Measurements from ENCODE around the gene HSD17B8.

The HSD17B8 gene

GRCh38 chr6:33195304-33196165 lies 8.9 kb upstream of the HSD17B8 start:
- TF ChIP-seq, protein P1, sequence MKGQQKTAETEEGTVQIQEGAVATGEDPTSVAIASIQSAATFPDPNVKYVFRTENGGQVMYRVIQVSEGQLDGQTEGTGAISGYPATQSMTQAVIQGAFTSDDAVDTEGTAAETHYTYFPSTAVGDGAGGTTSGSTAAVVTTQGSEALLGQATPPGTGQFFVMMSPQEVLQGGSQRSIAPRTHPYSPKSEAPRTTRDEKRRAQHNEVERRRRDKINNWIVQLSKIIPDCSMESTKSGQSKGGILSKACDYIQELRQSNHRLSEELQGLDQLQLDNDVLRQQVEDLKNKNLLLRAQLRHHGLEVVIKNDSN (IDR thresholded peaks at IDR 0.05), result no peak
- TF ChIP-seq, protein P2, sequence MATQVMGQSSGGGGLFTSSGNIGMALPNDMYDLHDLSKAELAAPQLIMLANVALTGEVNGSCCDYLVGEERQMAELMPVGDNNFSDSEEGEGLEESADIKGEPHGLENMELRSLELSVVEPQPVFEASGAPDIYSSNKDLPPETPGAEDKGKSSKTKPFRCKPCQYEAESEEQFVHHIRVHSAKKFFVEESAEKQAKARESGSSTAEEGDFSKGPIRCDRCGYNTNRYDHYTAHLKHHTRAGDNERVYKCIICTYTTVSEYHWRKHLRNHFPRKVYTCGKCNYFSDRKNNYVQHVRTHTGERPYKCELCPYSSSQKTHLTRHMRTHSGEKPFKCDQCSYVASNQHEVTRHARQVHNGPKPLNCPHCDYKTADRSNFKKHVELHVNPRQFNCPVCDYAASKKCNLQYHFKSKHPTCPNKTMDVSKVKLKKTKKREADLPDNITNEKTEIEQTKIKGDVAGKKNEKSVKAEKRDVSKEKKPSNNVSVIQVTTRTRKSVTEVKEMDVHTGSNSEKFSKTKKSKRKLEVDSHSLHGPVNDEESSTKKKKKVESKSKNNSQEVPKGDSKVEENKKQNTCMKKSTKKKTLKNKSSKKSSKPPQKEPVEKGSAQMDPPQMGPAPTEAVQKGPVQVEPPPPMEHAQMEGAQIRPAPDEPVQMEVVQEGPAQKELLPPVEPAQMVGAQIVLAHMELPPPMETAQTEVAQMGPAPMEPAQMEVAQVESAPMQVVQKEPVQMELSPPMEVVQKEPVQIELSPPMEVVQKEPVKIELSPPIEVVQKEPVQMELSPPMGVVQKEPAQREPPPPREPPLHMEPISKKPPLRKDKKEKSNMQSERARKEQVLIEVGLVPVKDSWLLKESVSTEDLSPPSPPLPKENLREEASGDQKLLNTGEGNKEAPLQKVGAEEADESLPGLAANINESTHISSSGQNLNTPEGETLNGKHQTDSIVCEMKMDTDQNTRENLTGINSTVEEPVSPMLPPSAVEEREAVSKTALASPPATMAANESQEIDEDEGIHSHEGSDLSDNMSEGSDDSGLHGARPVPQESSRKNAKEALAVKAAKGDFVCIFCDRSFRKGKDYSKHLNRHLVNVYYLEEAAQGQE (IDR thresholded peaks at IDR 0.05; ENCODE audit: low read depth), result peak; percentile 85
- TF ChIP-seq CREB1 (IDR thresholded peaks at IDR 0.05; ENCODE audit: low read depth), result no peak
- no peak for TF ChIP-seq FOXM1 (IDR thresholded peaks at IDR 0.05; ENCODE audit: borderline replicate concordance, low read depth)
- TF ChIP-seq CEBPB (IDR thresholded peaks at IDR 0.05), result no peak
- no peak for TF ChIP-seq EP300 (IDR thresholded peaks at IDR 0.05; ENCODE audit: borderline replicate concordance)
- TF ChIP-seq RAD21 (IDR thresholded peaks at IDR 0.05; ENCODE audit: low read depth), result no peak
- TF ChIP-seq TAF1 (IDR thresholded peaks at IDR 0.05; ENCODE audit: low read depth), result no peak
- TF ChIP-seq NFIC (IDR thresholded peaks at IDR 0.05), result peak; percentile 48; the same call in 1 of the 2 replicates
- no peak for TF ChIP-seq MAX (IDR thresholded peaks at IDR 0.05)
- TF ChIP-seq TEAD4 (IDR thresholded peaks at IDR 0.05), result 0 out of 2 replicates have a peak, but pooled peaks have one; percentile 5
- no peak for TF ChIP-seq TCF12 (IDR thresholded peaks at IDR 0.05; ENCODE audit: low read depth)
- TF ChIP-seq YY1 (IDR thresholded peaks at IDR 0.05; ENCODE audit: low read depth), result 0 out of 2 replicates have a peak, but pooled peaks have one; percentile 43
- TF ChIP-seq EGR1 (IDR thresholded peaks at IDR 0.05), result no peak
- TF ChIP-seq ZBTB7A (IDR thresholded peaks at IDR 0.05; ENCODE audit: low read depth), result no peak

DNA sequence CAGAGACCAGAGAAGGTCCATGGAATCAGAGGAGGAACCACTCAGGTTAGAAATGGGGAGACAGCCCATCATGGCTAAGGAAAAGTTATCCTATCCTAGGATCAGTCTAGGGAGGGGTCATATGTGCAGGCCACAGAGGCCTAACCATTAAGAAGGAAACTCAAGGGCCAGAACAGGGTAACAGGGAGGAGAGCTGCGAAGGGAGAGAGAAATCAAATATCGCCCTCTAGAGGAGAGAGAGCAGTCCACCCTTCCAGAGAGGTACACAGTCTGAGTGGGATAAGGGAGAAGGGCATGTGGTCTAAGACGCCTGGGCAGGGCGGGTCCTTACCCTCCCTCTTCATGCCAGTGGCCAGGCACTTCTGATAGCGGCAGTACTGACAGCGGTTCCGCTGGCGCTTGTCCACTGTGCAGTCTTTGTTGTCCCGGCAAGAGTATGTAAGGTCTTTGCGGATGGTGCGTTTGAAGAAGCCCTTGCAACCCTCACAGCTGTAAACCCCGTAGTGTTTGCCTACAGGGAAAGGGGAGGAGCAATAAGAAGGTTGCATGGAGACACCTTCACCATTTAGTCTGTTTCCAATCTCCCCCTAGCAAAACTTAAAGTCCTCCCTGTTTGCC lies 6.9 kb upstream of the HSD17B8 start:
- no peak for TF ChIP-seq EP300 (IDR thresholded peaks at IDR 0.05; ENCODE audit: borderline replicate concordance)
- TF ChIP-seq, protein P1 (IDR thresholded peaks at IDR 0.05), result no peak
- TF ChIP-seq CREB1 (IDR thresholded peaks at IDR 0.05; ENCODE audit: low read depth), result no peak
- TF ChIP-seq EGR1 (IDR thresholded peaks at IDR 0.05), result no peak
- TF ChIP-seq MAX (IDR thresholded peaks at IDR 0.05), result no peak
- TF ChIP-seq RAD21 (IDR thresholded peaks at IDR 0.05; ENCODE audit: low read depth), result peak; percentile 71
- TF ChIP-seq TEAD4 (IDR thresholded peaks at IDR 0.05), result no peak

GRCh38 chr6:33198159-33198852 lies 6.1 kb upstream of the HSD17B8 start:
- TF ChIP-seq NFIC (IDR thresholded peaks at IDR 0.05) (no peak), EP300 (IDR thresholded peaks at IDR 0.05; ENCODE audit: borderline replicate concordance) (no peak), EGR1 (IDR thresholded peaks at IDR 0.05) (no peak), RAD21 (IDR thresholded peaks at IDR 0.05; ENCODE audit: low read depth) (no peak), ZBTB7A (IDR thresholded peaks at IDR 0.05; ENCODE audit: low read depth) (no peak), CREB1 (IDR thresholded peaks at IDR 0.05; ENCODE audit: low read depth) (no peak)
- TF ChIP-seq, protein P1 (IDR thresholded peaks at IDR 0.05), result no peak
- TF ChIP-seq, protein P2 (IDR thresholded peaks at IDR 0.05; ENCODE audit: low read depth), result no peak

DNA sequence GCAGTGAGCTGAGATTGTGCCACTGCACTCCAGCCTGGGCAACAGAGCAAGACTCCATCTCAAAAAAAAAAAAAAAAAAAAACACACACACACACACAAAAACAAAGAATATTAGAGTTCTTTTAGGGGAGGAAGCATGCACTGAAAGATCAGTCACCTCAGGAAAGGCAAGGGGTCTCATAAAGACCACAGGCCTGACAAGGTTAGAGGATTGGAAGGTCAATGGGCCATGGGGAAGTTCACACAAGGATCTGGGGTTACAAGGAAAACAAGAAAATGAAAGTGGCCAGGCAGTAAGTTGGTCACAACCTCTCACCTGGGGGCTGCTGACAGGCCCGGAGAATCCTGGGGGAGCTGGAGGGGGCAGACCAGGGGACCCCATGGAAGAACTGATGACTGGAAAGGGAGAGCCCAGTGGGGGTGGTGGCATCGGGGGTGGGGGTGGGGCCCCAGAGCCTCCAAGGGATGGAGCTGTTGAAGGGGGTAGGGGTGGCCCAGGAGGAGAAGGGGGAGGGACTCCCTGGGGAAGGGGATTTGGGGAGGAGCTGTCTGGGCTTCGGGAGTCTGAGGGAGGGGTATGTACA lies 5.5 kb upstream of the HSD17B8 start:
- no peak for TF ChIP-seq YY1 (IDR thresholded peaks at IDR 0.05; ENCODE audit: low read depth)
- no peak for TF ChIP-seq CEBPB (IDR thresholded peaks at IDR 0.05)
